Measurements from ENCODE around the gene VPS50. TPM values are rescaled to one million over a fixed set of nuclear protein-coding genes. Genes with fewer than 3 reads are reported as not detected.
A peak's percentile ranks its signal among the peaks of the same experiment; 100 is the strongest.

The VPS50 gene
- polyA plus RNA-seq, 3 donors = 7.6 to 12.6 (median 9.5) TPM

- Histone ChIP-seq H4K20me1 (ENCODE audit: insufficient read depth, low read length) (no peaks in the 10 kb centered on the region), H3K4me2 (replicated peaks; ENCODE audit: extremely low read depth, low read length, poor library complexity, severe bottlenecking) (no peak overlapping the region), H3K9ac (ENCODE audit: insufficient read depth, low read length, poor library complexity, severe bottlenecking) (no peak overlapping the region), H2AFZ (ENCODE audit: insufficient read depth, low read depth, low read length, poor library complexity, severe bottlenecking) (no peak overlapping the region), H3K27ac (ENCODE audit: low read depth in 1 of 2, low read length in 2 of 2) (no peak overlapping the region), H3K79me2 (ENCODE audit: insufficient read depth, low read length) (no peaks in the 10 kb centered on the region), H3K36me3 (replicated peaks in 1 of 2; ENCODE audit: control insufficient read depth in 1 of 2, insufficient read depth in 2 of 2, low read length in 2 of 2) (peaks cover 33 to 36% of the 10 kb centered on the region in 2 donors), H3K4me3 (replicated peaks in 1 of 3; ENCODE audit: low read depth in 2 of 3, low read length in 3 of 3) (no peak overlapping the region), H3K4me1 (ENCODE audit: control insufficient read depth in 1 of 2, insufficient read depth in 2 of 2, low read length in 2 of 2) (no peaks in the 10 kb centered on the region), H3K27me3 (ENCODE audit: control insufficient read depth in 2 of 2, insufficient read depth in 2 of 2, low read length in 2 of 2) (no peaks in the 10 kb centered on the region), H3K9me3 (replicated peaks in 1 of 2; ENCODE audit: control insufficient read depth in 1 of 2, insufficient read depth in 1 of 2, low read length in 2 of 2) (no peaks in the 10 kb centered on the region)
- Mint-ChIP-seq H3K4me1 (no peaks in the 10 kb centered on the region), H3K36me3 (peaks cover 43 to 50% of the 10 kb centered on the region in 2 donors), H3K27ac (peak overlapping the region in 1 of 7 donors; percentile 0), H3K4me3 (no peak overlapping the region), H3K27me3 (ENCODE audit: low read depth in 3 of 3) (no peaks in the 10 kb centered on the region), H3K9me3 (no peaks in the 10 kb centered on the region)
- TF ChIP-seq CTCF (IDR thresholded peaks at IDR 0.05) = no peak
- WGBS (ENCODE audit: insufficient coverage) = 100% methylated on average over 1 of the region's 1 CpG
- intact Hi-C loops (cut with micrococcal nuclease) = no loop called here
- no peak for DNase-seq
Observed at GRCh38 chr7:93279541-93279940, 47.4 kb downstream of the VPS50 start.

DNA sequence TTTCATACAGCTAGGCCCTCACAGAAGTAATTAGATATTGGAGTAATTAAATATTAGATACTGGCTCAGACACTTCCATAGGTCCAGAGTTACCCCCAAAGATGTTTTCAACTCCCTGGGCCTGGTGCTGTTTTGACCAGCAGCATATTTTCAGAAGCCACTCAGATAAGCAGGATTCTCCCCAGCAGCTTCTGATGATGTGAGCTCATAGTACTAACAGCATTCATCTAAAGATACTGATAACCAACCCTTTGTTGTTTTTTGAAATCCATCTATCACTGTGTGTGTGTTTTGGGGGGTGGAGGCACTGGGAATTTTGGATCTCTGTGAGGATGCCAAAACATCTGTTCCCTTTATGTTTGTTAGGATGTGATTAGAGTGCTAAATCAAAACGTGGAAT lies 52.7 kb downstream of the VPS50 start:
- intact Hi-C loops (cut with micrococcal nuclease) = no loop called here
- peaks cover 28 to 31% of the 10 kb centered on the region in 2 donors for H3K36me3 Mint-ChIP-seq
- no peak overlapping the region for H3K9ac ChIP-seq (ENCODE audit: insufficient read depth, low read length, poor library complexity, severe bottlenecking)
- no peak overlapping the region for H3K4me3 ChIP-seq (replicated peaks in 1 of 3; ENCODE audit: low read depth in 2 of 3, low read length in 3 of 3)
- H3K27me3 ChIP-seq (ENCODE audit: control insufficient read depth in 2 of 2, insufficient read depth in 2 of 2, low read length in 2 of 2) = no peaks in the 10 kb centered on the region
- no peaks in the 10 kb centered on the region for H4K20me1 ChIP-seq (ENCODE audit: insufficient read depth, low read length)
- DNase-seq = no peak
- H3K79me2 ChIP-seq (ENCODE audit: insufficient read depth, low read length) = no peaks in the 10 kb centered on the region
- H3K4me1 ChIP-seq (ENCODE audit: control insufficient read depth in 1 of 2, insufficient read depth in 2 of 2, low read length in 2 of 2) = no peaks in the 10 kb centered on the region
- TF ChIP-seq CTCF (IDR thresholded peaks at IDR 0.05) = no peak
- no peak overlapping the region for H2AFZ ChIP-seq (ENCODE audit: insufficient read depth, low read depth, low read length, poor library complexity, severe bottlenecking)
- no peaks in the 10 kb centered on the region for H3K27me3 Mint-ChIP-seq (ENCODE audit: low read depth in 3 of 3)
- H3K9me3 ChIP-seq (replicated peaks in 1 of 2; ENCODE audit: control insufficient read depth in 1 of 2, insufficient read depth in 1 of 2, low read length in 2 of 2) = no peaks in the 10 kb centered on the region
- no peak overlapping the region for H3K4me3 Mint-ChIP-seq
- no peak overlapping the region for H3K27ac Mint-ChIP-seq
- WGBS (ENCODE audit: insufficient coverage) = no CpG with 5 or more reads among the region's 1 CpG
- no peak overlapping the region for H3K4me2 ChIP-seq (replicated peaks; ENCODE audit: extremely low read depth, low read length, poor library complexity, severe bottlenecking)
- no peaks in the 10 kb centered on the region for H3K4me1 Mint-ChIP-seq
- H3K36me3 ChIP-seq (replicated peaks in 1 of 2; ENCODE audit: control insufficient read depth in 1 of 2, insufficient read depth in 2 of 2, low read length in 2 of 2) = peaks cover 7 to 11% of the 10 kb centered on the region in 2 donors
- H3K9me3 Mint-ChIP-seq = peaks cover 0 to 3% (median 0%) of the 10 kb centered on the region in 7 donors
- no peak overlapping the region for H3K27ac ChIP-seq (ENCODE audit: low read depth in 1 of 2, low read length in 2 of 2)

All from CD14-positive monocyte (primary cell).